ENCODE measurements around the gene FMN1. TPM values are rescaled to one million over a fixed set of nuclear protein-coding genes. Genes with fewer than 3 reads are reported as not detected.

Gene FMN1
- total RNA-seq, 1 donor from 2014 or later, result 5.3 TPM

DNA sequence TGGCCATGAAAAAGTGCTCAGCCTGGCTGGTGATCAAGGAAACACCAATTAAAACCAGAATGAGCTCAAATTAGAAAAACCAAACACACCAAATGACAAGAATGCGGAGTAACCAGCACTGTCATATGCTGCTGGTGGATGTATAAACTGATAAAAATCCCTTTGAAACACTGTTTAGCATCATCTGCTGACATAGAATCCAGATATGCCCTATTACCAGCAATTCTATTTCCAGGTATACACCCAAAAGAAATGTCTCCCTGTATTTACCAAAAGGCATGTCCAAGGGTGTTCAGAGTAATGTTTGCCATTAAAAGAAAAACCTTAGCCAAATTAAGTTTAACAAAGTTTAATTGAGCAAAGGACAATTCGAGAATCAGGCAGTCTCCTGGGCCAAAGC, 138.6 kb downstream of the FMN1 start:
- DNase-seq, result no peak

GRCh38 chr15:33051528-33051927, 143.0 kb downstream of the FMN1 start:
- DNase-seq, result no peak

- DNase-seq, result no peak
Measured at GRCh38 chr15:33048255-33048654, 146.3 kb downstream of the FMN1 start.

DNA sequence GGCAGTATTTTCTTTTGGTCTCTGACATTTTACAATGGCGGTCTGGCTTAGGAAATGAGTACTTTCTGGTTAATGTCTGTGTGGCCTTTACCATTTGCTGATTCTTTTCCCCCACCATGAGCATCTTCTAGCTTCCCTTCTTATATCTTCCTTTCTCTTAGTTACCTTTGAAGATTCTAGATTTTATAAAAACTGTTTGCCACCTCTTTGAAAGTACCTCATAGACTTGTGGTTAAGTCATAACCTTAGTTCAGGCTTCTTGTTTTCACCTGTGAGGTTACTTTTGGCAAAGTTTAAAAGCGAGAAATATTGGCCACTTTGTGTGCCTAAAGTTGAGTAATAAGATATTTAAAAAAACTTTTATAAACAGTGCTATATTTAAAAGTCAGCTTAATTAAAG, 147.4 kb downstream of the FMN1 start:
- no peak for DNase-seq

- DNase-seq, result no peak
Measured at GRCh38 chr15:33046329-33046728, 148.2 kb downstream of the FMN1 start.

DNA sequence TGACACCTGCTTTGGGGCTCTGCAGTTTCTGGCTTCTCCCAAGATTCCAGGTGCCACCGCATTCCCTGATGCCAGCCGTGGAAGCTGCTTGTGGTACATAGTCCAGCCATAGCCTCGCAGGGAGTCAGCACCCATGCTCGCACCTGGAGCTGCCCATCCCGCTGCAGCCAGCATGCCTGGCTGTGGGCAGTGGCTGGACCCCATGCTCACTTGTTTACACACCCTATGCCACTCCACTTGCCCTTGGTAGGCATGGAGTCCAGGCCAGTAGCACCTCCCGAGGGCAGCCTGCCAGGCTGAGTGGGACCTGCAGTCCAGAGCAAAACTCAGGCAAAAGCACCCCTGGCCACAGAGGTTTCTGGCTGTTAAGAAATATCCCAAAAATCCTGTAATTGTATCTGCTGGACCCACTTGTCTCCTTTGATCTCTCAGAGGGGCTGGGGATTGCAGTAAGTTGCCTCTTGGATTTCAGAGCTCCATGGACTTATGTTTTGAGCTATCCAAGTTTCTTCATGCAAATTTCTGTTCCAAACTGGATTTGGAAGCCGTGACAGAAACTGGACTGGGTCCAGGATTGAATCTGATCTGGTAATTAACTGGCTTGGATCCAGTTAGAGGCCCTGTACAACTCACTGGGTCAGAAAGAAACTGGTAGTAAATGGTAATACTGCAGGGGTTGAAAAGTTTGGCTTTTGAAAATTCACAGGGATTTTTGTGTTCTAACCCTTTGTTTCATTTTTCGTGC, 149.3 kb downstream of the FMN1 start:
- DNase-seq, result peak; percentile 91

- no peak for DNase-seq
Measured at GRCh38 chr15:33044598-33044997, 149.9 kb downstream of the FMN1 start.

GRCh38 chr15:33043636-33044035, 150.9 kb downstream of the FMN1 start:
- DNase-seq, result no peak

DNA sequence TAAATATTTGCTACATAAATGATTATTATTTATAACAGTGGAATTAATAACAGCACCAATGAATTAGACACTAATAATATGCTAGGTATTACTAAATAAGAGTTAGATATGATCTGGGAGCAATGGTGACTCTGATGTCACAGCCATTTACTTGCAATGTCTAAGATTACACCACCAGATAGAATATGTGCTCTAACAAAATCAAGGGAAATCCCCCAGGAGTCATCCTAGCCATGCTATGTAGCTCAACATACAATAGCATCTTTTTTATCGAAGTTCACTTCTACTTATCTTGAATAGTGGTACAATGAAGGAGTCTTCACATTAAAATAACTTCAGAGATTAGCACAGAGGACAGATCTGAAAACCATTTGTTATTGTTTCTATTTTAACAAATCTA, 154.0 kb downstream of the FMN1 start:
- no peak for DNase-seq

DNA sequence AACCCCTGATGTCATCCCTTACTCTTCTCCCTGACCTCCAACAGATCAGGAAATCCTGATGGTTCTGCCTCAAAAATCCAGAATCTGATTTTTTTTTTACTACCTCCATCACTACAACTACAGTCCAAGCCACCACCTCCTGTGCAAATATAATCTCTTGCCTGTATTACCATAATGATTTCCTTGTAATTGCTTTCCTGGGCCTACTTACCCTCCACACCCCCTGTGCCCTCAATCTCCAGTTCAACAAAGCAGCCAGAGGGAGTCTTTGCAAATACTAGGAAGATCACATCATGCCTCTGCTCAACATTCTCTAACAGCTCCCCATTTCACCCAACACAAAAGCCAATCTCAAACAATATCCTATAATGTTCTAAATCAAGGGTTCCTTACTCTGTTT, 159.9 kb downstream of the FMN1 start:
- DNase-seq, result no peak

GRCh38 chr15:33032053-33032452, 162.5 kb downstream of the FMN1 start:
- no peak for DNase-seq

DNA sequence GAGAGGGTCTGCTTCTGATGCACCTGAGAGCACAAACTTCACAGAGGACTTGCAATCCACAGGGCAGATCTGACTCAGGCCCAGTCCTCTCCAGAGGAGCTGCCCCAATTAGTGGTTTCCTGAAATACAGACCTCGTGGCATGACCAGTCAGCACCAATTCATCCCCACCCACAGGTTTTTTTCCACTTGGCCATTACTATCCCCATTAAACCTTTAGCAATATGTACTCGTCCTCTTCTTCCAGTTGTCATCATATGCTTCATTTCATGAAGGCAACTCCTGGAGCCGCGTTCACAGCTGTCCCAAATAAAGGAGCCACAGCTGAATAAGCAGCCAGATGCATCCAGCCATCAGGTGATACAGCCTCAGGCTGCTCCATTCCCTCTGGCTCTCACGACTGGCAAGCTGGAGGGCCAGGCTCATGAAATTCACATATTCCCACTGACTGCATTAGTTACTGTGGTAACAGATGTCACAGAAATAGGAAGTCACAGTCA, 163.1 kb downstream of the FMN1 start:
- no peak for DNase-seq

DNA sequence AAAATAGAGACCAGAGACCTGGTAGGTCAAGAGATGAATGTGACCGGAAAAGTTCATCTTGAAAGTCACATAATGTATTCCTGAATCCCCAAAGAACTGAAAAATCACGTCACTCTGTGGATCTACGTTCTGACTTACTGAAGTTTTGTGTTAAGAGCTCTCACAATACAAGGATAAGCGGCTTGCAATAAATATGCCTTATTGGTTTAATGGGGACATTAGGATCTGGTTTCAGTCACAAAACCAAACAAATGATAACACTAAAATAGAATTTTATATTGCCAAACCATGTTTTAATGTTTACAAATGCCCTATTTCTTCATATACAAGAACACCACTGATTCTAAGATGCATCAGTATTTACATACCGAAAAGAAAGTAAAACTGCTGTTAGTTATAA, 164.2 kb downstream of the FMN1 start:
- no peak for DNase-seq

- DNase-seq, result peak; percentile 65
Measured at GRCh38 chr15:33029109-33029652, 165.3 kb downstream of the FMN1 start.

- no peak for DNase-seq
Measured at GRCh38 chr15:33028495-33028894, 166.0 kb downstream of the FMN1 start.

DNA sequence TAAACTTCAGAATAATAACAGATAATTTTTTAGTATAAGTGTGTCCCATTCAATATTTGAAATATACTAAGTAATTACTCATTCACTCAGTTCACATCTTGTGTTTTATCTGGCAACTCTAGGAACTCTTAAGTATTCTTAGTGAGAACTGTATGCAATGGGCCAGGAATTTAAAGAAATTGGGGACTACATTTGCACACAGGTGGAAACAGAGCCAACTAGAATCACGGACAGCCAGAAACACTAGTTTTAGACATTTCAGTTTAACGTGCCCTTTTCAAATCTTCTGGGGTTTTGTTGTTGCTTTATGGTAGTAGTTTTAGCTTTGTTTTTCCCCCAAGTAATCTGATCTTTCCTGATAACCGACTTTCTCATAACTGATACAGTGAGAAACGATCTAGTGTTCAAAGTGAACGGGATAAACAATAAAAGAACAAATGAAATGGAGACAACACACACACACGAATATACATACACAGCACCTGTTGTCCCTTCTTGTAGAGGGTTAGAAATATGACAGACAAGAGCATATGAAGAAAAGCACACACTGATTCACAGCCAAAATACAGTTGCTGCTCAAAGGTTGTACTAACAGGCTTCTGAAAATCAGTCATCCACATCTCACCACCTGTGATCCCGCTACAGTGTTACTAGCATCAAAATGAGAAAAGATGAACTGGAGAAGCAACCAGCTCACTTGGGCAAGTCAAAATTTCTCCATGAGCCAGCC, 167.0 kb downstream of the FMN1 start:
- peak; percentile 75 for DNase-seq

DNA sequence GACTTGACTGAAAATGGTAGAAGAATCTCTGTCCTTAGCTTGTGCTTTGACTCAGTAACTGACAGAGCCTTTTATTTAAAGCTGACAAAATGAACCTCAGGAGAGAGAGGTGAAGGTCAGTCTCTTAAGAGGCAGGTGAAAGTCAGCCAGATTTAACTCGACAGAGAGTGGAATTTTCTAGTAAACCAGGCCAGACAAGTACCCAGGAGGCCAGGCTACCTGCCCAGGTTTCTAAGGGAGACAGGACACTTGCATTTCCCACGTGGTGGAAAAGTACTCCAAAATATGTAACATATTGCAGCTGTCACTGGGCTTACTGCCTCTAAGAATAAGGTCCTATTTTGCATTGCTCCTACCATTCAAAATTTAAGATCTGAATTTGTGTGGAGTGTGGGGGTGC, 167.9 kb downstream of the FMN1 start:
- peak; percentile 30 for DNase-seq

- DNase-seq, result peak; percentile 90
Measured at GRCh38 chr15:33022629-33023028, 171.9 kb downstream of the FMN1 start.

DNA sequence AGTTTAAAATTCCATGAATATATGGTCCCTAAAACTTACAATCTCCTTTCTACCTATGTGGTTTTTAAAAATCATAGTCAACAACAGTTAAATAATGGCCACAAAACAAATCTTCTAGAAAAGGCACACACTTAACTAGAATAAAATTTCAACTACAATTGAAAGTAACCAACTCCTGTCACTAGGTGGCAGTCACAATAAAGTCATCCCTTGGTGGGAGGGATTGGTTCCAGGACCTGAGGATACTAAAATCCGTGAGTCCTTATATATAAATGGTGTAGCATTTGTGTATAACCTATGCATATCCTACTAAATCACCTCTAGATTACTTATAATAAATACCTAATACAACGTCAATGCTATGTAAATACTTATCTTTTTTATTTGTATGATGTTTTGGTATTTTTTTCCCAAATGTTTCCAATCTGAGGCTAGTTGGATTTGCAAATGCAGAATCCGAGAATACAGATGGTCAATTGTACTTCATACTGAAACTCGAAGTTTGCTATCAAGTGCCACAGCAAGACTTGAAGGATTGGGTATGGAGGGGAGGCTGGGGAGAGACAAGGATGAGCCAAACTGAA, 172.6 kb downstream of the FMN1 start:
- peak; percentile 80 for DNase-seq

DNA sequence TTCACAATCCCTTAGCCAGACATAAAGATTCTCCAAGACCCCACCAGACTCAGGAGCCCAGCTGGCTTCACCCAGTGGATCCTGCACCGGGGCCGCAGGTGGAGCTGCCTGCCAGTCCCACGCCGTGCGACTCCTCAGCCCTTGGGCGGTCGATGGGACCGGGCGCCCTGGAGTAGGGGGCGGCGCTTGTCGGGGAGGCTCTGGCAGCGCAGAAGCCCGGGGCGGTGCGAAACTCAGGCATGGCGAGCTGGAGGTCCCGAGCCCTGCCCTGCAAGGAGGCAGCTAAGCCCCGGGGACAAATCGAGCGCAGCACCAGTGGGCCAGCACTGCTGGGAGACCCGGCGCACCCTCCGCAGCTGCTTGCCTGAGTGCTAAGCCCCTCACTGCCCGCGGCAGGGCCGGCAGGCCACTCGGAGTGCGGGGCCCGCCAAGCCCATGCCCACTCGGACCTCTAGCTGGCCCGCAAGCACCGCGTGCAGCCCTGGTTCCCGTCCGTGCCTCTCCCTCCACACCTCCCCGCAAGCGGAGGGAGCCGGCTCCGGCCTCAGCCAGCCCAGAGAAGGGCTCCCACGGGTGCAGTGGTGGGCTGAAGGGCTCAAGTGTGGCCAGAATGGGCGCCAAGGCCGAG, 175.0 kb downstream of the FMN1 start:
- DNase-seq, result no peak

DNA sequence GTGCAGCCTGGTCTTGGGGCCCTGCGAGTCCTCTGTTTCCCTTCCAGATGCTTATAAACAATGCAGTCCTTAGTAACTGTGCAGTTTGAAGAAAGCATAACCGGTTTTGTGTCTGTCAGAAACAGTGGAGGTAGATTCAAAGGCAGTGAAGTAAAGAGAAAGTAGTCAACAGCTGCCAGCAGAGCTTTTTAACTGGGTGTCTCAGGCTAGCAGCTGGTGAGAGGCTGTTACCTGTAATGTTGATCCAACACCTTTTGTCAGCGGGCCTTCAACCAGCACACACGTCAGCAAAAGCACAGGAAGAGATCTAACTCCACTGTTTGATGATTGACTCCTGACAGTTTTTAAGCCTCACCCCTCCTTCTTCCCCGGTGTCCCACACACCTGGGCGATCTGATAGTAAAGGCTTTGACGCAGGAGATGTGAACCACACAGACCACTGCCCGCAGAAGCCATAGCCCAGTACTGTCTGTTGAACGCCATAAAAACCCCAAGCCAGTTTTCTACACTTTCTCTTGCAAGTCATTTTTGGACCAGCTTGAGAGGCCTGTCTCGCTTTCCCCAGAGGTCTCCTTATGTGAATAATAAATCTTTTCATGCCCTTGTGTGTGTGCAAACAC, 178.0 kb downstream of the FMN1 start:
- DNase-seq, result no peak

DNA sequence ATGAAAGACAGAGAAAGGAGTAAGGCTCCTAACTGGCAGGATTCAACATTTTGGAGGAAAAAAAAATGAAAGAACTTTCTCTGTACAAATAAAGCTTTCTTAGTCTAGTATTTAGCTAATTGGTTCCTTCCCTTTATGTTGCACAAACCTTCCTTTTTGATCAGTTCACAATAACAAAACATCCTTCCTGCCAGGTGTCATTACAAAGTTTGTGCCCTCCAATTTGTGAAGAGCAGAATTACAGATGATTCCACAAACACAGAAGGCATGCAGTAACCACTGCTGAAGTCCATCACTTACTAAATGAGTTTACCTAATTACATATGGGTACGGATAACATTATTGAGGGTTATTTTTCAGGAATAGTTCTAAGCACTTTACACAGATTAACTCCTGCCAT, 179.9 kb downstream of the FMN1 start:
- no peak for DNase-seq

All from tongue (tissue), 2 donors.